ENCODE data around the gene PDE4D. TPM values are rescaled to one million over a fixed set of nuclear protein-coding genes. Genes with fewer than 3 reads are reported as not detected.

The PDE4D gene
- total and polyA plus RNA-seq, 8 donors, result 1.5 to 7.1 (median 3.1) TPM

GRCh38 chr5:59799668-59800346, 93.7 kb downstream of the PDE4D start:
- TF ChIP-seq, protein P1, sequence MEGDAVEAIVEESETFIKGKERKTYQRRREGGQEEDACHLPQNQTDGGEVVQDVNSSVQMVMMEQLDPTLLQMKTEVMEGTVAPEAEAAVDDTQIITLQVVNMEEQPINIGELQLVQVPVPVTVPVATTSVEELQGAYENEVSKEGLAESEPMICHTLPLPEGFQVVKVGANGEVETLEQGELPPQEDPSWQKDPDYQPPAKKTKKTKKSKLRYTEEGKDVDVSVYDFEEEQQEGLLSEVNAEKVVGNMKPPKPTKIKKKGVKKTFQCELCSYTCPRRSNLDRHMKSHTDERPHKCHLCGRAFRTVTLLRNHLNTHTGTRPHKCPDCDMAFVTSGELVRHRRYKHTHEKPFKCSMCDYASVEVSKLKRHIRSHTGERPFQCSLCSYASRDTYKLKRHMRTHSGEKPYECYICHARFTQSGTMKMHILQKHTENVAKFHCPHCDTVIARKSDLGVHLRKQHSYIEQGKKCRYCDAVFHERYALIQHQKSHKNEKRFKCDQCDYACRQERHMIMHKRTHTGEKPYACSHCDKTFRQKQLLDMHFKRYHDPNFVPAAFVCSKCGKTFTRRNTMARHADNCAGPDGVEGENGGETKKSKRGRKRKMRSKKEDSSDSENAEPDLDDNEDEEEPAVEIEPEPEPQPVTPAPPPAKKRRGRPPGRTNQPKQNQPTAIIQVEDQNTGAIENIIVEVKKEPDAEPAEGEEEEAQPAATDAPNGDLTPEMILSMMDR (IDR thresholded peaks at IDR 0.05), result peak; percentile 60 to 78 (median 71)
- Histone ChIP-seq H3K4me1 (peaks cover 0 to 12% (median 0%) of the 10 kb centered on the region in 3 donors), H3K9me3 (no peaks in the 10 kb centered on the region), H3K4me3 (no peak overlapping the region), H3K27ac (peak overlapping the region in 2 of 4 donors; percentile 10 to 56), H3K27me3 (no peaks in the 10 kb centered on the region), H3K36me3 (no peaks in the 10 kb centered on the region)
- peak; percentile 98 for FAIRE-seq
- peak; percentile 71 to 96 (median 90) for ATAC-seq
- peak in 1 of 6 donors; percentile 37 for DNase-seq
- WGBS, 2 donors, result 17% methylated on average over 6 of the region's 6 CpGs
- intact Hi-C loops (cut with DNase I), result loop anchor here in 2 of 3 donors (10.0 kb wide), 3 partner anchors 415 to 865 kb away; no protein-coding TSS in a partner anchor

DNA sequence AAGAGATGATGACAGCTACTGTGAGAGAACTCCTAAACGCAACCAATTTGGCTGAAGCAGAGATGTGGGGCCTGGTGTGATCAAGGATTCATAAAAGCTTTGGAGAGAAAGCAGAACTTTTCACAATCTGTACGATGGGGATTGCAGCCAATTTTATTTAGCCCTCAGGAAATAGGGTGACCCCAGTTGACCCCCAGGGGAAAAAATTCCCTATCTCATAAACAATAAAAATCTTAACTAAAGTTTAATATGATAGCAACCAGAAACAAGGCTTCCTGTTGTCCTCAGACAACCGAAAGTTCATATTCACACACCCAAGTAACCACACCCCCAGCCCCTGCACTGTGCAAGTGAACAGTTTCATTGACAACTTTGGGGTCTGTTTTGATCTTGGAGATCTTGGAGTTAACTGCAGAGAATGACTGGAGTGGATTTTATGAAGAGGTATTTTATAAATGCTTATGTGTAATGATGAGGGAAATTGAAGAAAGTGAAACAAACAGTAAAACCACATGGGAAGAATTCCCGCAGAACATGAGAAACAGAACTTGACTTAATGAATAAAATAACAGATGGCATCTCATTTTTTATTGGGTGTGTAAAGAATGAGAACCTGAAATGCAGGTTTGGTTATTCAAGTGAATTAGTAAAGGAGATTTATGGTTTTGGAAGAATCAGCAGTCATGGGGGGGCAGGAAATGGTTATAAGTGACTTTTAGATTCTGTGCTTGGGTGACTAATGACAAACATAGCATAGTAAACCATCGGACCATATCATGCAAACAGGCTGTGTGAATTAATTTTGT, 94.5 kb downstream of the PDE4D start:
- no peaks in the 10 kb centered on the region for H3K36me3 ChIP-seq
- ATAC-seq (peak; percentile 69 to 84 (median 76)), FAIRE-seq (no peak), DNase-seq (peak in 1 of 6 donors; percentile 17)
- H3K27ac ChIP-seq, result peak overlapping the region in 2 of 4 donors; percentile 10 to 56
- H3K4me1 ChIP-seq, result peaks cover 0 to 12% (median 0%) of the 10 kb centered on the region in 3 donors
- 27 to 34% methylated on average over 5 of the region's 5 CpGs for WGBS, 2 donors
- intact Hi-C loops (cut with DNase I), result loop anchor here in 2 of 3 donors (10.0 kb wide), 2 partner anchors 414 to 424 kb away; no protein-coding TSS in a partner anchor
- H3K4me3 ChIP-seq, result no peak overlapping the region
- H3K27me3 ChIP-seq, result no peaks in the 10 kb centered on the region
- TF ChIP-seq, protein P1 (IDR thresholded peaks at IDR 0.05), result no peak
- no peaks in the 10 kb centered on the region for H3K9me3 ChIP-seq

- ATAC-seq, result no peak
- 69 to 77% methylated on average over 4 of the region's 4 CpGs for WGBS, 2 donors
- Histone ChIP-seq H3K9me3 (no peaks in the 10 kb centered on the region), H3K4me1 (peaks cover 0 to 12% (median 0%) of the 10 kb centered on the region in 3 donors), H3K4me3 (no peak overlapping the region), H3K36me3 (no peaks in the 10 kb centered on the region), H3K27me3 (no peaks in the 10 kb centered on the region), H3K27ac (no peak overlapping the region)
- no peak for FAIRE-seq
- intact Hi-C loops (cut with DNase I), result loop anchor here in 2 of 3 donors (10.0 kb wide), 2 partner anchors 410 to 420 kb away; no protein-coding TSS in a partner anchor
- DNase-seq, result no peak
- TF ChIP-seq, protein P1 (IDR thresholded peaks at IDR 0.05), result no peak
Measured at GRCh38 chr5:59795141-59795540, 98.4 kb downstream of the PDE4D start.

DNA sequence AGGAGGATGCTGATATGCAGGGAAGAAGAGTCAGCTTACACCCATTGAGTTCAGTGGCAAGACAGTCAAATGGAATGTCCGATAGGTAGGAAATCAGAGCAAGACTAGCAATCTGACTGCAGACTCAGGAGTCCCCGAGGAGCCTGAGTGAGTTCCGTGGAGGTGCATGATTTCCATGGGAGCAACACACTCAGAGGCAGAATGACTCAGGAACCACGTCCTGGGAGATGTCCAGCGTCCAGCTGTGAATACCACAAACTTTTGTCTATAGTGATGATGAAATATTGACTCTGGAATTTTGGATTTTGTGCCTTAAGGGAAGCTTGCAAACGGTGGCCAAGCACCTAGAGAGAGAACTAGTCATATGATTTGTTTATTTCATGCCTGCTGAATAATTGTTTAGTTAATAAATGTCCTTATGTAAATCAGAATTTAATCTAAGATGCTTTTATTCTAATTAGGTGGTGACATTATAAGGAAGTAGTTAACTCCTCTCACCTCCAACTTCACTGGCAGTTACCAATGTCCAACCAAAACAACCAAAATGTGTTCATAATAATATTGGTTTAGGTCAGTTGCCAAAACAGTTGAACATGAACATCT, 100.4 kb downstream of the PDE4D start:
- FAIRE-seq (no peak), DNase-seq (peak in 1 of 6 donors; percentile 23), ATAC-seq (peak in 1 of 4 donors; percentile 26)
- H3K36me3 ChIP-seq, result no peaks in the 10 kb centered on the region
- TF ChIP-seq, protein P1 (IDR thresholded peaks at IDR 0.05), result no peak
- intact Hi-C loops (cut with DNase I), result loop anchor here in 2 of 3 donors (10.0 kb wide), 2 partner anchors 408 to 418 kb away; no protein-coding TSS in a partner anchor
- H3K4me1 ChIP-seq, result no peaks in the 10 kb centered on the region
- WGBS, 2 donors, result 63 to 77% methylated on average over 6 of the region's 6 CpGs
- no peaks in the 10 kb centered on the region for H3K9me3 ChIP-seq
- no peak overlapping the region for H3K27ac ChIP-seq
- no peak overlapping the region for H3K4me3 ChIP-seq
- H3K27me3 ChIP-seq, result no peaks in the 10 kb centered on the region

All from pancreas (tissue), 10 donors.